ENCODE measurements around the gene WDR54. TPM values are rescaled to one million over a fixed set of nuclear protein-coding genes. Genes with fewer than 3 reads are reported as not detected.

WDR54 gene
- total and polyA plus RNA-seq, 2 donors (not counting 3 experiments of a cell fraction or from before 2014, with no cell fraction given), result 21.7 to 46.3 TPM

- no peak for DNase-seq (ENCODE audit: low read depth, low spot score)
- ChIA-PET POLR2A (interaction anchor here (0.6 kb wide), 1 partner anchor 12 kb away, joined by 4 read pairs; no protein-coding TSS in a partner anchor), CTCF (interaction anchor here (1.0 kb wide), 1 partner anchor 31 kb away, joined by 3 read pairs; no protein-coding TSS in a partner anchor)
- H3K4me3 ChIP-seq (replicated peaks in 1 of 3; ENCODE audit: insufficient read depth in 1 of 3, low read depth in 1 of 3, low read length in 3 of 3), result no peak overlapping the region
- intact Hi-C loops (cut with micrococcal nuclease), result no loop called here
- no TSS peak for BruUV-seq (replicated peaks)
- peaks cover 9% of the 10 kb centered on the region for H3K4me1 ChIP-seq (ENCODE audit: control insufficient read depth, extremely low read depth, insufficient read depth, low read length)
- no peak for TF ChIP-seq CTCF (IDR thresholded peaks at IDR 0.05; ENCODE audit: extremely low read depth in 1 of 2, insufficient read depth in 1 of 2, low read depth in 1 of 2, low read length in 2 of 2)
- TF ChIP-seq GATA2 (IDR thresholded peaks at IDR 0.05; ENCODE audit: insufficient read depth, insufficient read length, low read depth, low read length), result no peak
- no peak for TF ChIP-seq FOS (IDR thresholded peaks at IDR 0.05; ENCODE audit: borderline replicate concordance, insufficient read depth, low read length)
- TF ChIP-seq JUN (IDR thresholded peaks at IDR 0.05; ENCODE audit: borderline replicate concordance, insufficient read depth, insufficient read length, low read depth), result no peak
- TF ChIP-seq EZH2 (IDR thresholded peaks at IDR 0.05; ENCODE audit: borderline replicate concordance, low read depth, low read length, severe bottlenecking), result no peak
- TF ChIP-seq MYC (IDR thresholded peaks at IDR 0.05; ENCODE audit: low read depth, low read length), result no peak
- peaks cover 0 to 16% of the 10 kb centered on the region in 2 experiments for H3K36me3 ChIP-seq (ENCODE audit: control insufficient read depth in 2 of 2, extremely low read depth in 1 of 2, insufficient read depth in 2 of 2, low read length in 2 of 2)
- no peak overlapping the region for H3K27ac ChIP-seq (ENCODE audit: insufficient read depth, low read depth, low read length)
- H2AFZ ChIP-seq (ENCODE audit: low read depth, low read length), result no peak overlapping the region
- H4K20me1 ChIP-seq (replicated peaks; ENCODE audit: control insufficient read depth, extremely low read depth, insufficient read depth, low read length), result no peaks in the 10 kb centered on the region
- H3K9ac ChIP-seq (replicated peaks; ENCODE audit: extremely low read depth, insufficient read depth, low read length), result no peak overlapping the region
- FAIRE-seq, result no peak
- no peaks in the 10 kb centered on the region for H3K9me1 ChIP-seq (replicated peaks; ENCODE audit: control insufficient read depth, extremely low read depth, insufficient read depth, low read length)
- peaks cover 5 to 9% of the 10 kb centered on the region in 2 experiments for H3K27me3 ChIP-seq (ENCODE audit: control insufficient read depth in 2 of 2, insufficient read depth in 2 of 2, low read length in 2 of 2)
- H3K79me2 ChIP-seq (ENCODE audit: control insufficient read depth, insufficient read depth, low read length), result no peaks in the 10 kb centered on the region
- dilution Hi-C loops (cut with MboI; ENCODE audit: extremely low pct_ligation_motif_present, low sequenced_read_pairs), result no loop called here
- H3K9me3 ChIP-seq (replicated peaks; ENCODE audit: control insufficient read depth, insufficient read depth, low read length), result no peaks in the 10 kb centered on the region
- H3K4me2 ChIP-seq (ENCODE audit: insufficient read depth, low read length), result no peak overlapping the region
Observed at GRCh38 chr2:74423231-74424095, 1.9 kb downstream of the WDR54 start.
